Neuron (in vitro differentiated cells): ENCODE results near the gene RHEX.
"Not testable (repeated sequence)": the region's sequence is repeated elsewhere in the genome, so short reads cannot be mapped to it uniquely, and the experiment has no call there.

ENCODE experiments used
- H2AFZ ChIP-seq: one replicate; pipeline ENCODE4 v1.6.1; 2013; ENCODE audit warnings: low read depth, mild to moderate bottlenecking, inconsistent platforms, low read length, moderate library complexity
- H3K27me3 ChIP-seq: one replicate; pipeline ENCODE4 v1.6.1; 2013; ENCODE audit warnings: low read length; ENCODE audit not compliant: insufficient read depth
- H3K36me3 ChIP-seq: one replicate; pipeline ENCODE4 v1.6.1; 2013; ENCODE audit warnings: low read length; ENCODE audit not compliant: insufficient read depth
- H3K4me1 ChIP-seq: one replicate; pipeline ENCODE4 v1.6.1; 2013; ENCODE audit warnings: low read length; ENCODE audit not compliant: insufficient read depth
- H3K4me3 ChIP-seq: 2 replicates; pipeline ENCODE4 v1.5.1; 2013; ENCODE audit warnings: mild to moderate bottlenecking, low read length, moderate library complexity
- H3K9me3 ChIP-seq: one replicate; pipeline ENCODE4 v1.6.1; 2013; ENCODE audit warnings: low read length

RHEX gene

GRCh38 chr1:206052919-206053610 lies at the start of gene RHEX:
Gene RHEX, plus strand, starts transcription at chr1:206053173. Its CDS starts 44,656 bp downstream, at chr1:206097829.
- not testable (repeated sequence) for H3K4me3 ChIP-seq, H3K27me3 ChIP-seq, H3K4me1 ChIP-seq, H3K36me3 ChIP-seq, H3K9me3 ChIP-seq, H2AFZ ChIP-seq

- Histone ChIP-seq H3K4me3 (no peak overlapping the region), H3K9me3 (no peaks in the 10 kb centered on the region), H3K36me3 (no peaks in the 10 kb centered on the region), H3K27me3 (peaks cover 6% of the 10 kb centered on the region), H2AFZ (no peak overlapping the region), H3K4me1 (no peaks in the 10 kb centered on the region)
These were observed 48.8 kb upstream of the RHEX start for GRCh38 chr1:206003854-206004800.

GRCh38 chr1:206004826-206005225 lies 48.1 kb upstream of the RHEX start:
- H3K36me3 ChIP-seq: no peaks in the 10 kb centered on the region
- H3K4me3 ChIP-seq: no peak overlapping the region
- H3K27me3 ChIP-seq: peaks cover 6% of the 10 kb centered on the region
- H3K9me3 ChIP-seq: no peaks in the 10 kb centered on the region
- no peaks in the 10 kb centered on the region for H3K4me1 ChIP-seq
- H2AFZ ChIP-seq: no peak overlapping the region

- Histone ChIP-seq H3K4me1 (no peaks in the 10 kb centered on the region), H3K9me3 (no peaks in the 10 kb centered on the region), H3K27me3 (peaks cover 6% of the 10 kb centered on the region), H2AFZ (no peak overlapping the region), H3K4me3 (no peak overlapping the region), H3K36me3 (no peaks in the 10 kb centered on the region)
These were observed 47.7 kb upstream of the RHEX start for GRCh38 chr1:206005234-206005633.

- H3K9me3 ChIP-seq: no peaks in the 10 kb centered on the region
- H3K27me3 ChIP-seq: peaks cover 6% of the 10 kb centered on the region
- no peaks in the 10 kb centered on the region for H3K36me3 ChIP-seq
- H3K4me1 ChIP-seq: no peaks in the 10 kb centered on the region
- H3K4me3 ChIP-seq: no peak overlapping the region
- no peak overlapping the region for H2AFZ ChIP-seq
These were observed 47.2 kb upstream of the RHEX start for GRCh38 chr1:206005778-206006180.

- H3K36me3 ChIP-seq: no peaks in the 10 kb centered on the region
- H3K4me1 ChIP-seq: no peaks in the 10 kb centered on the region
- H3K4me3 ChIP-seq: no peak overlapping the region
- peaks cover 6% of the 10 kb centered on the region for H3K27me3 ChIP-seq
- no peak overlapping the region for H2AFZ ChIP-seq
- H3K9me3 ChIP-seq: no peaks in the 10 kb centered on the region
These were observed 46.0 kb upstream of the RHEX start for GRCh38 chr1:206006946-206007345.

GRCh38 chr1:206010060-206010459 lies 42.9 kb upstream of the RHEX start:
- Histone ChIP-seq H3K27me3 (peaks cover 6% of the 10 kb centered on the region), H3K36me3 (no peaks in the 10 kb centered on the region), H3K4me1 (no peaks in the 10 kb centered on the region), H3K4me3 (no peak overlapping the region), H2AFZ (no peak overlapping the region), H3K9me3 (no peaks in the 10 kb centered on the region)

GRCh38 chr1:206011057-206011456 lies 41.9 kb upstream of the RHEX start:
- no peaks in the 10 kb centered on the region for H3K9me3 ChIP-seq
- H2AFZ ChIP-seq: no peak overlapping the region
- no peaks in the 10 kb centered on the region for H3K36me3 ChIP-seq
- H3K4me3 ChIP-seq: no peak overlapping the region
- peaks cover 6% of the 10 kb centered on the region for H3K27me3 ChIP-seq
- no peaks in the 10 kb centered on the region for H3K4me1 ChIP-seq

GRCh38 chr1:206012086-206012859 lies 40.7 kb upstream of the RHEX start:
- H3K4me1 ChIP-seq: no peaks in the 10 kb centered on the region
- H3K36me3 ChIP-seq: no peaks in the 10 kb centered on the region
- no peaks in the 10 kb centered on the region for H3K27me3 ChIP-seq
- no peak overlapping the region for H2AFZ ChIP-seq
- no peak overlapping the region for H3K4me3 ChIP-seq
- no peaks in the 10 kb centered on the region for H3K9me3 ChIP-seq

- no peak overlapping the region for H2AFZ ChIP-seq
- H3K36me3 ChIP-seq: no peaks in the 10 kb centered on the region
- H3K4me3 ChIP-seq: no peak overlapping the region
- H3K27me3 ChIP-seq: no peaks in the 10 kb centered on the region
- H3K4me1 ChIP-seq: no peaks in the 10 kb centered on the region
- H3K9me3 ChIP-seq: no peaks in the 10 kb centered on the region
These were observed 39.8 kb upstream of the RHEX start for GRCh38 chr1:206013026-206013795.

GRCh38 chr1:206014601-206015000 lies 38.4 kb upstream of the RHEX start:
- Histone ChIP-seq H3K9me3 (no peaks in the 10 kb centered on the region), H3K4me3 (no peak overlapping the region), H3K4me1 (no peaks in the 10 kb centered on the region), H3K27me3 (no peaks in the 10 kb centered on the region), H2AFZ (no peak overlapping the region), H3K36me3 (no peaks in the 10 kb centered on the region)

GRCh38 chr1:206015071-206015470 lies 37.9 kb upstream of the RHEX start:
- Histone ChIP-seq H2AFZ (no peak overlapping the region), H3K4me3 (no peak overlapping the region), H3K27me3 (no peaks in the 10 kb centered on the region), H3K36me3 (no peaks in the 10 kb centered on the region), H3K9me3 (no peaks in the 10 kb centered on the region), H3K4me1 (no peaks in the 10 kb centered on the region)
